22Rv1 (cell line): Measurements from ENCODE around the gene PALLD.

ENCODE experiments used
- CTCF ChIP-seq: fragments of 450-650 bp; IDR thresholded peaks from 2 replicates; pipeline ENCODE4 v1.5.1; 2017; ENCODE audit warnings: mild to moderate bottlenecking
- ZFX ChIP-seq: fragments of 450-650 bp; IDR thresholded peaks from 2 replicates; pipeline ENCODE4 v1.6.1; 2017; ENCODE audit warnings: antibody characterized with exemption, borderline replicate concordance

- TF ChIP-seq CTCF (no peak), ZFX (no peak)
Measured at GRCh38 chr4:168771251-168771650, 274.4 kb downstream of the PALLD start.
